Keratinocyte (primary cell): Measurements from ENCODE around the gene CBFA2T3. TPM values are rescaled to one million over a fixed set of nuclear protein-coding genes. Genes with fewer than 3 reads are reported as not detected.

ENCODE experiments used
- DNase-seq: peaks from one replicate; pipeline ENCODE4 v3.0.0-alpha.2; 2011; ENCODE audit warnings: low read depth, missing footprints, low spot score
- FAIRE-seq: peaks from 2 replicates; lab custom pipeline; 2011; peaks lifted over from hg19 to GRCh38; lab: Jason Lieb, UNC
- H2AFZ ChIP-seq: 2 replicates; pipeline ENCODE4 v1.6.0; 2012; ENCODE audit warnings: low read length, control low read depth, inconsistent platforms; ENCODE audit not compliant: control insufficient read depth
- H3K27ac ChIP-seq: 2 replicates; pipeline ENCODE4 v1.5.1; 2011; ENCODE audit warnings: low read length; ENCODE audit not compliant: control insufficient read depth, insufficient read depth
- H3K27me3 ChIP-seq: 3 replicates; pipeline ENCODE4 v1.6.0; 2011; ENCODE audit warnings: low read length; ENCODE audit not compliant: control insufficient read depth, insufficient read depth; ENCODE audit errors: extremely low read depth
- H3K36me3 ChIP-seq, 2 experiments: 2 replicates in 1 of 2; 3 replicates in 1 of 2; pipeline ENCODE4 v1.5.1; 2011; ENCODE audit warnings: low read length in 2 of 2, mild to moderate bottlenecking in 1 of 2; ENCODE audit not compliant: control insufficient read depth in 2 of 2, insufficient read depth in 2 of 2; ENCODE audit errors: extremely low read depth in 1 of 2
- H3K4me1 ChIP-seq: 3 replicates; pipeline ENCODE4 v1.5.1; 2011; ENCODE audit warnings: low read length; ENCODE audit not compliant: control insufficient read depth, insufficient read depth; ENCODE audit errors: extremely low read depth
- H3K4me2 ChIP-seq: 3 replicates; pipeline ENCODE4 v1.6.0; 2011; ENCODE audit warnings: low read depth, low read length; ENCODE audit not compliant: control insufficient read depth, insufficient read depth; ENCODE audit errors: extremely low read depth
- H3K4me3 ChIP-seq, 3 experiments: fragments of 200-600 bp in 1 of 3; sonication (generic) in 1 of 3; 2 replicates in 2 of 3; 3 replicates in 1 of 3; pipeline ENCODE4 v1.5.1; 2011 to 2016; ENCODE audit warnings: low read length in 3 of 3, mild to moderate bottlenecking in 3 of 3, control low read depth in 2 of 3, inconsistent platforms in 1 of 3, low read depth in 1 of 3, mixed read lengths in 1 of 3, mixed run types in 1 of 3, moderate library complexity in 1 of 3; ENCODE audit not compliant: control insufficient read depth in 2 of 3, insufficient read depth in 2 of 3; ENCODE audit errors: extremely low read depth in 1 of 3
- H3K79me2 ChIP-seq: 2 replicates; pipeline ENCODE4 v1.6.0; 2012; ENCODE audit warnings: low read length; ENCODE audit not compliant: control insufficient read depth, insufficient read depth
- H3K9ac ChIP-seq: 3 replicates; pipeline ENCODE4 v1.6.0; 2011; ENCODE audit warnings: low read length; ENCODE audit not compliant: control insufficient read depth, insufficient read depth; ENCODE audit errors: extremely low read depth
- H3K9me1 ChIP-seq: 3 replicates; pipeline ENCODE4 v1.6.0; 2011; ENCODE audit warnings: low read length; ENCODE audit not compliant: control insufficient read depth, insufficient read depth; ENCODE audit errors: extremely low read depth
- H3K9me3 ChIP-seq: 2 replicates; pipeline ENCODE4 v1.5.1; 2012; ENCODE audit warnings: low read depth, low read length; ENCODE audit not compliant: control insufficient read depth
- H4K20me1 ChIP-seq: 3 replicates; pipeline ENCODE4 v1.6.0; 2011; ENCODE audit warnings: low read length; ENCODE audit not compliant: control insufficient read depth, insufficient read depth; ENCODE audit errors: extremely low read depth
- CTCF ChIP-seq, 3 experiments: IDR thresholded peaks in 1 of 3; conservative IDR thresholded peaks in 1 of 3; optimal IDR thresholded peaks in 1 of 3; 2 replicates in 2 of 3; 3 replicates in 1 of 3; pipeline versions ENCODE3 to v1.5.1; 2011; ENCODE audit warnings: low read length in 3 of 3, mild to moderate bottlenecking in 3 of 3, moderate library complexity in 2 of 3, control low read depth in 1 of 3, inconsistent platforms in 1 of 3; ENCODE audit not compliant: insufficient read depth in 2 of 3; ENCODE audit errors: extremely low read depth in 1 of 3
- EZH2 ChIP-seq: IDR thresholded peaks from one replicate; pipeline ENCODE4 v1.6.1; 2012; ENCODE audit warnings: inconsistent platforms, mild to moderate bottlenecking, low read length, moderate library complexity
- dilution Hi-C: fragments of 300-500 bp; cut with MboI; formaldehyde crosslinking; loops from one replicate; pipeline ENCODE4 v1.7.0; 2020; ENCODE audit warnings: low sequenced_read_pairs; ENCODE audit not compliant: extremely low pct_ligation_motif_present
- polyA plus RNA-seq, 5 experiments: library from polyadenylated mRNA; depleted of rRNA in 3 of 5; stranded (reverse) in 3 of 5; stranded (forward) in 1 of 5; unstranded in 1 of 5; fragments of >200 nt; gene quantifications; 1 replicate in 1 of 5; 2 replicates in 3 of 5; 3 replicates in 1 of 5; pipeline versions ENCODE4 v1.2.1 to v1.2.3, GENCODE V29; 2011 to 2012; ENCODE audit warnings: missing spikeins in 2 of 5, low read depth in 1 of 5, low replicate concordance in 1 of 5

The CBFA2T3 gene
- polyA plus RNA-seq, 1 donor (not counting 4 experiments of a cell fraction or from before 2014, with no cell fraction given): 0.08 TPM

DNA sequence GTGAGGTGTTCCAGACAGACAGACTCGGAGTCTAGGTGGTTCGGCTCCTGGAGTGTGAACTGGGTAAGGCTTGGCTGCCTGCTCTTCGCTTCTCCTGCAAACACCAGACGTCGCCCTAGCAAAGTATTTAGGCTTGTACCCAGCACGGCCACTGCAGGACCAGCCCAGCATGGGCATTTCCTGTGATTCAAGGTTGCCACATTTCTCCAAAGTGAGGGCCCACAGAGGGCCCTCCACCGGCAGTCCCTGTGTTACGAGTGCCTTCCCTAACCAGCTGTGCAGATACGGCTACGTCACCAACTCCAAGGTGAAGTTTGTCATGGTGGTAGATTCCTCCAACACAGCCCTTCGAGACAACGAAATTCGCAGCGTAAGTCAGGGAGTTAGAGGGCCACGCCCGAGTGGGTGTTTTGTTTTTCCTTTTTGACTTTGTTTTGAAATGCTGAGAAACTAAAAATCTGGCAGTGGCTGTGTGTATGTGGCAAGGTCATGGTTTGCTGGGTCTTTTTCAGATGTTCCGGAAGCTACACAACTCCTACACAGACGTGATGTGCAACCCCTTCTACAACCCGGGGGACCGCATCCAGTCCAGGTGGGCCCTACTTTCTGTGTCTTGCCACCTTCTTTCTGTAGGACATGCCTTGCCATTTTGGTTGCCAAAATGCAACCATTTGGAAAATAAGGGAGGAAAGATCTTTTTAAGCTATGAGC, 117.5 kb downstream of the CBFA2T3 start:
- no peaks in the 10 kb centered on the region for H3K27me3 ChIP-seq
- peaks cover 3 to 18% of the 10 kb centered on the region in 2 experiments for H3K36me3 ChIP-seq
- H3K4me1 ChIP-seq: peaks cover 5% of the 10 kb centered on the region
- FAIRE-seq (no peak), DNase-seq (no peak)
- no peak overlapping the region for H2AFZ ChIP-seq
- peaks cover 5% of the 10 kb centered on the region for H3K79me2 ChIP-seq
- no peak overlapping the region for H3K4me3 ChIP-seq
- H3K9me3 ChIP-seq: no peaks in the 10 kb centered on the region
- H3K9ac ChIP-seq: no peak overlapping the region
- no peak overlapping the region for H3K4me2 ChIP-seq
- dilution Hi-C loops: no loop called here
- no peaks in the 10 kb centered on the region for H4K20me1 ChIP-seq
- no peak overlapping the region for H3K27ac ChIP-seq
- TF ChIP-seq EZH2 (no peak), CTCF (optimal IDR thresholded peaks at IDR 0.05 in 1 of 3, IDR thresholded peaks at IDR 0.05 in 1 of 3, conservative IDR thresholded peaks at IDR 0.05 in 1 of 3; ENCODE audit: extremely low read depth in 1 of 3, insufficient read depth in 2 of 3, low read length in 3 of 3) (no peak)
- H3K9me1 ChIP-seq: no peaks in the 10 kb centered on the region

GRCh38 chr16:88857728-88858339, 119.2 kb downstream of the CBFA2T3 start:
- DNase-seq: peak; percentile 17
- TF ChIP-seq EZH2: no peak
- TF ChIP-seq CTCF (optimal IDR thresholded peaks at IDR 0.05 in 1 of 3, IDR thresholded peaks at IDR 0.05 in 1 of 3, conservative IDR thresholded peaks at IDR 0.05 in 1 of 3; ENCODE audit: extremely low read depth in 1 of 3, insufficient read depth in 2 of 3, low read length in 3 of 3): peak; percentile 88 to 92 (median 89)
- dilution Hi-C loops: no loop called here
- H3K9ac ChIP-seq: peak overlapping the region; percentile 94
- peak overlapping the region; percentile 70 to 100 (median 82) for H3K4me3 ChIP-seq
- no peaks in the 10 kb centered on the region for H3K27me3 ChIP-seq
- peaks cover 7 to 18% of the 10 kb centered on the region in 2 experiments for H3K36me3 ChIP-seq
- H3K27ac ChIP-seq: peak overlapping the region; percentile 19
- peaks cover 5% of the 10 kb centered on the region for H3K4me1 ChIP-seq
- FAIRE-seq: peak; percentile 44
- H3K9me3 ChIP-seq: no peaks in the 10 kb centered on the region
- peak overlapping the region; percentile 75 for H3K4me2 ChIP-seq
- H3K9me1 ChIP-seq: no peaks in the 10 kb centered on the region
- peak overlapping the region; percentile 98 for H2AFZ ChIP-seq
- H3K79me2 ChIP-seq: peaks cover 5% of the 10 kb centered on the region
- no peaks in the 10 kb centered on the region for H4K20me1 ChIP-seq
